Upper lobe of left lung (tissue), 6 donors: ENCODE results near the gene TCF12. TPM values are rescaled to one million over a fixed set of nuclear protein-coding genes. Genes with fewer than 3 reads are reported as not detected.

Experiments used
- ATAC-seq, 2 donors: fragments of 200-7000 bp; cut with Tn5 transposase; one replicate each; pipeline ENCODE4 v1.9.1; 2022; ENCODE audit warnings: mild to moderate bottlenecking in 2 of 2, moderate library complexity in 2 of 2; ENCODE audit not compliant: low FRiP score in 2 of 2
- DNase-seq, 2 donors: peaks; one replicate each; pipeline ENCODE4 v3.0.0-alpha.2; 2019 to 2020
- H3K27ac ChIP-seq, 4 donors: fragments of 200-600 bp; sonication (generic); one replicate each; pipeline ENCODE4 v1.5.1; 2016 to 2019
- H3K27me3 ChIP-seq, 4 donors: fragments of 200-600 bp; sonication (generic); one replicate each; pipeline ENCODE4 v1.5.1; 2017 to 2019
- H3K36me3 ChIP-seq, 4 donors: fragments of 200-600 bp; sonication (generic); one replicate each; pipeline ENCODE4 v1.5.1; 2016 to 2019
- H3K4me1 ChIP-seq, 4 donors: fragments of 200-600 bp; sonication (generic); one replicate each; pipeline ENCODE4 v1.5.1; 2018 to 2019
- H3K4me3 ChIP-seq, 4 donors: fragments of 200-600 bp; sonication (generic); one replicate each; pipeline ENCODE4 v1.5.1; 2017 to 2019; ENCODE audit warnings: mild to moderate bottlenecking in 2 of 4, moderate library complexity in 1 of 4
- H3K9me3 ChIP-seq, 4 donors: fragments of 200-600 bp; sonication (generic); one replicate each; pipeline ENCODE4 v1.5.1; 2018 to 2019
- CTCF ChIP-seq, 6 experiments: fragments of 450-650 bp in 4 of 6; fragments of 200-600 bp in 2 of 6; sonication (generic) in 2 of 6; IDR thresholded peaks; one replicate each; pipeline ENCODE4 v1.5.1; 2016 to 2019; ENCODE audit warnings: antibody characterized with exemption in 6 of 6
- EP300 ChIP-seq, 4 donors: sonication (generic); formaldehyde crosslinking; IDR thresholded peaks; one replicate each; pipeline ENCODE4 v1.5.1; 2017; ENCODE audit warnings: antibody characterized with exemption in 4 of 4, control low read depth in 2 of 4
- POLR2A ChIP-seq, 4 donors: fragments of 450-650 bp; IDR thresholded peaks; one replicate each; pipeline ENCODE4 v1.5.1; 2016 to 2017; ENCODE audit warnings: antibody characterized with exemption in 4 of 4, mild to moderate bottlenecking in 2 of 4
- POLR2AphosphoS5 ChIP-seq, 2 donors: sonication (generic); formaldehyde crosslinking; IDR thresholded peaks; one replicate each; pipeline ENCODE4 v1.5.1; 2017; ENCODE audit warnings: antibody characterized with exemption in 2 of 2
- WGBS, 2 donors: methylation state at CpG; one replicate each; pipeline ENCODE4 v1.1.5; 2017 to 2018; 5-methylcytosine and 5-hydroxymethylcytosine counted together
- total RNA-seq, 6 donors: library from RNA; depleted of rRNA in 4 of 6; stranded (reverse); fragments of >200 nt in 4 of 6; gene quantifications; one replicate each; pipeline versions ENCODE4 v1.1.0 to v1.2.1, GENCODE V29; 2016 to 2021
- donor health status: DM: no; HTN: no; CAD: no; lungs with moderate emphysema.
- donor health status: DM: no; HTN: yes; CAD: no; lungs with severe emphysema.

TCF12 gene
- total RNA-seq, 6 donors from 2014 or later: 74.5 to 257 (median 103) TPM

DNA sequence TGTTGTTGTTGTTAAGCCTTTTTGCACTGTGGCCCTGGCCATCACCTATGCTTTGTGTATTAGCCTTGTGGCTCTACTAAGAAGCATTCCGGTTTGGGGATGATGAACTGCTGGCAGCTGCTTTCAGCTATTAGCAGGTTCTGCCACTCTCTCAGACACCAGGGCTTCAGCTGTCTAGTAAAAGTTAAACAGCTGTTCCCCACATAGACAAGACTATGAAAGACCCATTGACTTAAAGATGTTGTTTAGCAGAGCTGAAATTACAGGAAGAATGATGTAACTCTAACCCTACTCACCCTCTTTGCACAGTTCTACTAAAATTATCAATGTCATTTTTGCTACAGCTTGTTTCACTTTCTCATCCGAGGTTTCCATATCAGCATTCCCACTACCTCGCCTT, 326.7 kb downstream of the TCF12 start:
- WGBS, 2 donors: 35 to 38% methylated on average over 3 of the region's 3 CpGs
- ATAC-seq (no peak), DNase-seq (no peak)
- no peaks in the 10 kb centered on the region for H3K9me3 ChIP-seq
- TF ChIP-seq POLR2AphosphoS5 (IDR thresholded peaks at IDR 0.05) (no peak), EP300 (IDR thresholded peaks at IDR 0.05) (no peak), CTCF (IDR thresholded peaks at IDR 0.05) (no peak), POLR2A (IDR thresholded peaks at IDR 0.05) (no peak)
- no peak overlapping the region for H3K4me3 ChIP-seq
- H3K36me3 ChIP-seq: peaks cover 0 to 34% (median 3%) of the 10 kb centered on the region in 4 donors
- no peak overlapping the region for H3K27ac ChIP-seq
- peaks cover 0 to 8% (median 0%) of the 10 kb centered on the region in 4 donors for H3K4me1 ChIP-seq
- H3K27me3 ChIP-seq: no peaks in the 10 kb centered on the region

DNA sequence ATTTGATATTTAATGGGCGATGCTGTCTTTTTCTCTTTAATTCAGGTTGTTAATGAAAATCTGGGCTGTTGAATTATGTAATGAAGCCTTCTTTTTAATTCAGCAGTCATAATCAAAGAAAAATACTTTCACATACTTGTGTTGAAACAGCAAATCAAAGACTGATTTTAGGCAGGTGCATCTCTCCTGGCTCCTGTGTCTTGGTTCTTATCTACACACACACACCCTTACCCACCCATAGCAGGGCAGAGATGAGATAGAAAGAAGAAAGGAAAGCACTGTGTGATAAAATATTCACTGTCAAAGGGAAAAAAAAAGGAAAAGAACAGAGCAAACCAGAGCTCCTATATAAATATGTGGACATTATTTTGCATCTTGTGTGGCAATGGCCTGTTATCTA, 327.3 kb downstream of the TCF12 start:
- DNase-seq (no peak), ATAC-seq (no peak)
- H3K36me3 ChIP-seq: peaks cover 0 to 34% (median 3%) of the 10 kb centered on the region in 4 donors
- H3K9me3 ChIP-seq: no peaks in the 10 kb centered on the region
- 97 to 98% methylated on average over 1 of the region's 1 CpG for WGBS, 2 donors
- no peak overlapping the region for H3K4me3 ChIP-seq
- H3K27me3 ChIP-seq: no peaks in the 10 kb centered on the region
- TF ChIP-seq POLR2AphosphoS5 (IDR thresholded peaks at IDR 0.05) (no peak), EP300 (IDR thresholded peaks at IDR 0.05) (no peak), CTCF (IDR thresholded peaks at IDR 0.05) (no peak), POLR2A (IDR thresholded peaks at IDR 0.05) (no peak)
- peaks cover 0 to 8% (median 0%) of the 10 kb centered on the region in 4 donors for H3K4me1 ChIP-seq
- no peak overlapping the region for H3K27ac ChIP-seq

DNA sequence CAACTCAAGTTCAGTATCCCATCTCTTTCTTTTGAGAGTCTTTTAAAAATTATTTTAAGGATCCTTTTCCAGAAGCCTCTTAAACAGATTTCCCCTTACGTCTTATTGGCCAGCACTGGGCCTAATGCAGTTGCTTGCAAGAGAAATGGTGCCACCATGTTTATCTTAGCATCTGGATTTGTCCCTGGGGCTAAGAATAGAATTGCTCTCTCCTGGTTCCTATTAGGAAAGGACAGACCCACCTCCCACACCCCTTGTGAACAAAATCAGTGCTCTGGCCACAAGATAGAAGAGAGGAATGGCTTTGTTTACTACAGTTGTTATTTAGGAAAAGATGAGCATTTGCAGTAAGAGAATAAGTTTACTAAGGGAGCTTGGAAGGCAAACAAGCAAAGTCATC, 329.6 kb downstream of the TCF12 start:
- no peak overlapping the region for H3K4me3 ChIP-seq
- DNase-seq (no peak), ATAC-seq (no peak)
- H3K36me3 ChIP-seq: peaks cover 0 to 43% (median 4%) of the 10 kb centered on the region in 4 donors
- no peak overlapping the region for H3K27ac ChIP-seq
- no peak for TF ChIP-seq POLR2AphosphoS5 (IDR thresholded peaks at IDR 0.05)
- no peak for TF ChIP-seq EP300 (IDR thresholded peaks at IDR 0.05)
- TF ChIP-seq POLR2A (IDR thresholded peaks at IDR 0.05): no peak
- TF ChIP-seq CTCF (IDR thresholded peaks at IDR 0.05): no peak
- no peaks in the 10 kb centered on the region for H3K9me3 ChIP-seq
- 100% methylated on average over 1 of the region's 1 CpG for WGBS, 2 donors
- no peaks in the 10 kb centered on the region for H3K27me3 ChIP-seq
- H3K4me1 ChIP-seq: peaks cover 0 to 8% (median 0%) of the 10 kb centered on the region in 4 donors

DNA sequence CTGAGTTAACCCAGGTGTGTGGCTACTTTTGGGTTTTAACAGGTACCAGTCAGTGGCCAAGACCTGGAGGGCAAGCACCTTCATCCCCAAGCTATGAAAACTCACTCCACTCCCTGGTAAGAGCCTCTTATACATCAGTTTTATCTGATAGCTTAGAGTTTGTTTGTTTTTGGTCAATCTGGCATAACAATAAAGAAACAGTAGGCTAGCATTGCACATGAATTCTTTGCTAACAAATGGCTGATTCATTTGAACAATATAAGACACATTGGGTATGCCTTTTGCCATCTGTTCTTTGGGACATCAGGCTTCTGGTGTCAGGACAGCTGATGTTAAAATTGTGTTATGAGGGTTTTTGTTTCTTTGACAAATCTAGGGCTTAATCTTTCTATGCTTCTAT, 332.9 kb downstream of the TCF12 start:
- Histone ChIP-seq H3K27me3 (no peaks in the 10 kb centered on the region), H3K4me3 (no peak overlapping the region), H3K9me3 (no peaks in the 10 kb centered on the region), H3K36me3 (peaks cover 0 to 44% (median 14%) of the 10 kb centered on the region in 4 donors), H3K4me1 (no peaks in the 10 kb centered on the region), H3K27ac (no peak overlapping the region)
- DNase-seq (no peak), ATAC-seq (no peak)
- TF ChIP-seq POLR2AphosphoS5 (IDR thresholded peaks at IDR 0.05): no peak
- no peak for TF ChIP-seq CTCF (IDR thresholded peaks at IDR 0.05)
- no peak for TF ChIP-seq EP300 (IDR thresholded peaks at IDR 0.05)
- TF ChIP-seq POLR2A (IDR thresholded peaks at IDR 0.05): no peak

DNA sequence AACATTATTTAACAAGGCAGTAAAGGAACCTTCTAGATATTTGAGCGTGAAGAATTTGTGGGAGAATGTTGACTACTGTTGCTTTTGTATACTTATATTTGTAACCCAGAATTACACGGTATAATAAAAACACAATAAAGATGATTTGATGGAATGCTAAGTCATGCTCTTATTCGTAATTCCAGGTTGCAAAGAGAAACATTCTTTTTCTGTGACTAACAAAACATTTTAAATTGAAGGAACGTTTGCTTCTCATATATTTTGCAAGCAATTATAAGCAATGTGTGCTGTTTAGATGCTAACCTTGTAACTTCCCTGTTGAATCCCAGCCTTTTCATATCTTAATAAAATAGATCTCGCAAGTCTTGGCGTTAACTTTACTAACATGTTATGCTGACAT, 333.5 kb downstream of the TCF12 start:
- no peaks in the 10 kb centered on the region for H3K9me3 ChIP-seq
- H3K36me3 ChIP-seq: peaks cover 0 to 38% (median 12%) of the 10 kb centered on the region in 4 donors
- H3K27ac ChIP-seq: no peak overlapping the region
- 79 to 80% methylated on average over 6 of the region's 6 CpGs for WGBS, 2 donors
- no peaks in the 10 kb centered on the region for H3K27me3 ChIP-seq
- DNase-seq: no peak
- no peak overlapping the region for H3K4me3 ChIP-seq
- no peaks in the 10 kb centered on the region for H3K4me1 ChIP-seq
- no peak for TF ChIP-seq EP300 (IDR thresholded peaks at IDR 0.05)
- no peak for TF ChIP-seq POLR2A (IDR thresholded peaks at IDR 0.05)
- TF ChIP-seq POLR2AphosphoS5 (IDR thresholded peaks at IDR 0.05): no peak
- no peak for TF ChIP-seq CTCF (IDR thresholded peaks at IDR 0.05)
- no peak for ATAC-seq
